PFSK-1 (cell line): ENCODE measurements around the gene CKMT2.

Experiments used
- FOXP2 ChIP-seq: optimal IDR thresholded peaks from 2 replicates; pipeline ENCODE3; 2011; ENCODE audit warnings: borderline replicate concordance, control low read depth, inconsistent platforms; ENCODE audit not compliant: insufficient read depth; ENCODE audit errors: extremely low read length, extremely low read depth
- POLR2AphosphoS5 ChIP-seq: IDR thresholded peaks from 2 replicates; pipeline ENCODE4 v1.6.1; 2012; ENCODE audit warnings: low read depth, mild to moderate bottlenecking, control low read depth, low read length, moderate library complexity
- REST ChIP-seq, 2 experiments: IDR thresholded peaks; 2 replicates each; pipeline versions ENCODE4 v1.6.1 to v1.8.0; 2011 to 2012; ENCODE audit warnings: low read depth in 2 of 2, low read length in 2 of 2, control low read depth in 1 of 2, inconsistent platforms in 1 of 2, mild to moderate bottlenecking in 1 of 2, moderate library complexity in 1 of 2; ENCODE audit not compliant: insufficient read depth in 1 of 2
- SIN3A ChIP-seq: IDR thresholded peaks from 2 replicates; pipeline ENCODE4 v1.6.1; 2012; ENCODE audit warnings: mild to moderate bottlenecking, low read length, moderate library complexity, borderline replicate concordance; ENCODE audit not compliant: insufficient read depth
- TAF1 ChIP-seq: IDR thresholded peaks from 2 replicates; pipeline ENCODE4 v1.6.1; 2012; ENCODE audit warnings: low read length, control low read depth, borderline replicate concordance; ENCODE audit not compliant: insufficient read depth

The CKMT2 gene

GRCh38 chr5:81188962-81189361, 44.2 kb upstream of the CKMT2 start:
- TF ChIP-seq POLR2AphosphoS5, result no peak
- TF ChIP-seq FOXP2, result no peak
- TF ChIP-seq REST (IDR thresholded peaks at IDR 0.05; ENCODE audit: insufficient read depth in 1 of 2, low read depth in 2 of 2, low read length in 2 of 2), result no peak
- no peak for TF ChIP-seq TAF1
- no peak for TF ChIP-seq SIN3A

- TF ChIP-seq POLR2AphosphoS5, result no peak
- no peak for TF ChIP-seq TAF1
- TF ChIP-seq REST (IDR thresholded peaks at IDR 0.05; ENCODE audit: insufficient read depth in 1 of 2, low read depth in 2 of 2, low read length in 2 of 2), result no peak
- no peak for TF ChIP-seq SIN3A
- TF ChIP-seq FOXP2, result no peak
Observed at GRCh38 chr5:81189875-81190498, 43.1 kb upstream of the CKMT2 start.

- no peak for TF ChIP-seq FOXP2
- no peak for TF ChIP-seq REST (IDR thresholded peaks at IDR 0.05; ENCODE audit: insufficient read depth in 1 of 2, low read depth in 2 of 2, low read length in 2 of 2)
- TF ChIP-seq POLR2AphosphoS5, result no peak
- no peak for TF ChIP-seq TAF1
- TF ChIP-seq SIN3A, result no peak
Observed at GRCh38 chr5:81191726-81192372, 41.3 kb upstream of the CKMT2 start.

GRCh38 chr5:81192373-81192750, 40.8 kb upstream of the CKMT2 start:
- no peak for TF ChIP-seq FOXP2
- no peak for TF ChIP-seq SIN3A
- TF ChIP-seq POLR2AphosphoS5, result no peak
- TF ChIP-seq TAF1, result no peak
- no peak for TF ChIP-seq REST (IDR thresholded peaks at IDR 0.05; ENCODE audit: insufficient read depth in 1 of 2, low read depth in 2 of 2, low read length in 2 of 2)
